T-helper 2 cell treated with Interferon-gamma antibody and Interleukin-4, amounts not matched to agents 5 μg/mL and 100 μg/mL, for 36 hours (primary cell): Measurements from ENCODE around the gene ZIC1.

Experiments
- DNase-seq: peaks from one replicate; pipeline ENCODE4 v3.0.0; 2021; ENCODE audit warnings: low spot score
- H3K27ac Mint-ChIP-seq: one replicate; pipeline ENCODE4 v1.8.0; 2021; ENCODE audit warnings: mild to moderate bottlenecking, mixed read lengths
- H3K27me3 Mint-ChIP-seq: one replicate; pipeline ENCODE4 v1.8.0; 2021; ENCODE audit warnings: low read depth, mixed read lengths
- H3K36me3 Mint-ChIP-seq: one replicate; pipeline ENCODE4 v1.8.0; 2021; ENCODE audit warnings: low read depth, mixed read lengths
- H3K4me1 Mint-ChIP-seq: one replicate; pipeline ENCODE4 v1.8.0; 2021; ENCODE audit warnings: low read depth, mixed read lengths
- H3K4me3 Mint-ChIP-seq: one replicate; pipeline ENCODE4 v1.8.0; 2022; ENCODE audit warnings: mild to moderate bottlenecking, moderate library complexity, mixed read lengths
- H3K9me3 Mint-ChIP-seq: one replicate; pipeline ENCODE4 v1.8.0; 2021; ENCODE audit warnings: mixed read lengths

The ZIC1 gene

GRCh38 chr3:147406028-147406931 lies 2.9 kb upstream of the ZIC1 start, which contains the start of gene ZIC4:
Gene ZIC4, minus strand, starts transcription at chr3:147406543. Its CDS starts 3,746 bp downstream, at chr3:147402797.
- Mint-ChIP-seq H3K4me1 (peaks cover 2% of the 10 kb centered on the region), H3K27ac (no peak within 1 kb of the TSS), H3K27me3 (peaks cover 77% of the 10 kb centered on the region), H3K9me3 (peaks cover 14% of the 10 kb centered on the region), H3K36me3 (peaks cover 10% of the 10 kb centered on the region), H3K4me3 (no peak within 1 kb of the TSS)
- no peak for DNase-seq

- Mint-ChIP-seq H3K27ac (no peak overlapping the region), H3K4me3 (no peak overlapping the region)
Measured at GRCh38 chr3:147407114-147407497, 2.1 kb upstream of the ZIC1 start.

GRCh38 chr3:147407498-147408187 lies 1.5 kb upstream of the ZIC1 start:
- Mint-ChIP-seq H3K27ac (peak overlapping the region; percentile 81), H3K4me3 (peak overlapping the region; percentile 20), H3K36me3 (peaks cover 19% of the 10 kb centered on the region), H3K9me3 (peaks cover 19% of the 10 kb centered on the region), H3K27me3 (peaks cover 82% of the 10 kb centered on the region), H3K4me1 (peaks cover 4% of the 10 kb centered on the region)
- no peak for DNase-seq

More at GRCh38 chr3:147407114-147407497, 2.1 kb upstream of the ZIC1 start:
- peaks cover 83% of the 10 kb centered on the region for H3K27me3 Mint-ChIP-seq
- H3K36me3 Mint-ChIP-seq, result peaks cover 15% of the 10 kb centered on the region
- DNase-seq, result no peak
- peaks cover 4% of the 10 kb centered on the region for H3K4me1 Mint-ChIP-seq
- peaks cover 19% of the 10 kb centered on the region for H3K9me3 Mint-ChIP-seq

- peaks cover 21% of the 10 kb centered on the region for H3K9me3 Mint-ChIP-seq
- H3K36me3 Mint-ChIP-seq, result peaks cover 22% of the 10 kb centered on the region
- H3K4me3 Mint-ChIP-seq, result peak overlapping the region; percentile 32
Measured at GRCh38 chr3:147408188-147409100, 721 bp upstream of the ZIC1 start.

GRCh38 chr3:147410116-147410525 lies 956 bp downstream of the ZIC1 start:
- DNase-seq, result no peak
- peaks cover 22% of the 10 kb centered on the region for H3K9me3 Mint-ChIP-seq

More at GRCh38 chr3:147408188-147409100, 721 bp upstream of the ZIC1 start:
- Mint-ChIP-seq H3K27ac (peak overlapping the region; percentile 81), H3K4me1 (peaks cover 7% of the 10 kb centered on the region), H3K27me3 (peaks cover 87% of the 10 kb centered on the region)
- DNase-seq, result no peak

GRCh38 chr3:147410526-147411237 lies 1.5 kb downstream of the ZIC1 start:
- DNase-seq, result no peak
- H3K9me3 Mint-ChIP-seq, result peaks cover 22% of the 10 kb centered on the region
- peaks cover 22% of the 10 kb centered on the region for H3K36me3 Mint-ChIP-seq
- peak overlapping the region; percentile 28 for H3K4me3 Mint-ChIP-seq
- H3K27ac Mint-ChIP-seq, result peak overlapping the region; percentile 76
- H3K4me1 Mint-ChIP-seq, result peaks cover 8% of the 10 kb centered on the region
- peaks cover 83% of the 10 kb centered on the region for H3K27me3 Mint-ChIP-seq

More at GRCh38 chr3:147410116-147410525, 956 bp downstream of the ZIC1 start:
- Mint-ChIP-seq H3K4me3 (no peak overlapping the region), H3K36me3 (peaks cover 22% of the 10 kb centered on the region), H3K27me3 (peaks cover 84% of the 10 kb centered on the region), H3K27ac (no peak overlapping the region), H3K4me1 (peaks cover 8% of the 10 kb centered on the region)

- peak overlapping the region; percentile 28 for H3K4me3 Mint-ChIP-seq
- peaks cover 83% of the 10 kb centered on the region for H3K27me3 Mint-ChIP-seq
- H3K4me1 Mint-ChIP-seq, result peaks cover 8% of the 10 kb centered on the region
- H3K27ac Mint-ChIP-seq, result peak overlapping the region; percentile 76
- peaks cover 22% of the 10 kb centered on the region for H3K9me3 Mint-ChIP-seq
- no peak for DNase-seq
- peaks cover 22% of the 10 kb centered on the region for H3K36me3 Mint-ChIP-seq
Measured at GRCh38 chr3:147411238-147411814, 2.2 kb downstream of the ZIC1 start.

GRCh38 chr3:147411815-147412241 lies 2.7 kb downstream of the ZIC1 start:
- H3K27ac Mint-ChIP-seq, result peak overlapping the region; percentile 76
- peak overlapping the region; percentile 28 for H3K4me3 Mint-ChIP-seq
- H3K4me1 Mint-ChIP-seq, result peaks cover 8% of the 10 kb centered on the region
- peaks cover 79% of the 10 kb centered on the region for H3K27me3 Mint-ChIP-seq
- peaks cover 22% of the 10 kb centered on the region for H3K36me3 Mint-ChIP-seq
- no peak for DNase-seq
- peaks cover 22% of the 10 kb centered on the region for H3K9me3 Mint-ChIP-seq

GRCh38 chr3:147412261-147412916 lies 3.2 kb downstream of the ZIC1 start:
- peak overlapping the region; percentile 55 for H3K27ac Mint-ChIP-seq
- DNase-seq, result no peak
- H3K27me3 Mint-ChIP-seq, result peaks cover 78% of the 10 kb centered on the region
- H3K4me3 Mint-ChIP-seq, result peak overlapping the region; percentile 21
- H3K4me1 Mint-ChIP-seq, result peaks cover 8% of the 10 kb centered on the region
- peaks cover 22% of the 10 kb centered on the region for H3K36me3 Mint-ChIP-seq
- peaks cover 22% of the 10 kb centered on the region for H3K9me3 Mint-ChIP-seq

GRCh38 chr3:147412917-147413685 lies 3.9 kb downstream of the ZIC1 start:
- Mint-ChIP-seq H3K27ac (peak overlapping the region; percentile 66), H3K36me3 (peaks cover 20% of the 10 kb centered on the region), H3K9me3 (peaks cover 17% of the 10 kb centered on the region), H3K27me3 (peaks cover 78% of the 10 kb centered on the region), H3K4me3 (peak overlapping the region; percentile 68), H3K4me1 (peaks cover 8% of the 10 kb centered on the region)
- no peak for DNase-seq

- peaks cover 6% of the 10 kb centered on the region for H3K4me1 Mint-ChIP-seq
- peak overlapping the region; percentile 68 for H3K4me3 Mint-ChIP-seq
- H3K27ac Mint-ChIP-seq, result peak overlapping the region; percentile 66
- H3K36me3 Mint-ChIP-seq, result peaks cover 16% of the 10 kb centered on the region
- peaks cover 10% of the 10 kb centered on the region for H3K9me3 Mint-ChIP-seq
- DNase-seq, result no peak
- peaks cover 78% of the 10 kb centered on the region for H3K27me3 Mint-ChIP-seq
Measured at GRCh38 chr3:147413686-147414389, 4.7 kb downstream of the ZIC1 start.
